GM18519 (cell line): ENCODE data around the gene MGRN1.

ENCODE experiments used
- ATAC-seq: cut with Tn5 transposase; IDR thresholded peaks from one replicate; pipeline ENCODE4 v1.9.1; 2021; ENCODE audit warnings: mild to moderate bottlenecking, moderate library complexity; ENCODE audit not compliant: unreplicated experiment, low FRiP score

The MGRN1 gene

DNA sequence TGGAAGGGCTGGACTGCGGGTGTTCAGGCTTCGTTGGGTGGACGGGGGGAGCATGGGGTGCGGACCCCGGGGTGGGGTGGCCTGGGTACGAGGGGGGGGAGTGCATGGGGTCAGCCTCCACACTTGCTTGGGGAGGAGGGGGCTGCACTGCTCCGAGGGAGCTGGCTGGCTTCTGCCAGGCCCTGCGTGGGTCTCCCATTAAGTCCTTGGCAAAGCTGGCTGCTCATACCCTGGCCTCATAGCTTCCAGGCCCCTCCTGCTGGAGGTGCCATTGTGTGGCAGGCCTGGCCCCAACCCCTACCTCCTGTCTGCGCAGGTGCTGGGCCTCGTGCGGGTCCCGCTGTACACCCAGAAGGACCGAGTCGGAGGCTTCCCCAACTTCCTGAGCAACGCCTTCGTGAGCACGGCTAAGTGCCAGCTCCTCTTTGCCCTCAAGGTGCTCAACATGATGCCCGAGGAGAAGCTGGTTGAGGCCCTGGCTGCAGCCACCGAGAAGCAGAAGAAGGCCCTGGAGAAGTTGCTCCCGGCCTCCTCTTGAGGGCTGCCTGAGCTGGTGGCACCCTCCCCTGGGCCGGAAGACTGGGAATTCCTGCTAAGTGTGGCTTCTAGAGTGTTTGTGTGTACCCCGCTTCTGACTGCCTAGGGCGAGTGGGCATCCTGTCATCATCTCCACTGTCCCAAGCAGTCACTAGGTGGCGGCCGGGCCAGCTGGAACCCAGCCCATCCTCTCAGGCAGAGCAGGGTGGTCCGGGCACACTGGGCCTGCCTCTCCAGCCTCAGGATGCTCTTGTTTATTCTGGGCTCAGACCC lies 70.2 kb downstream of the MGRN1 start:
- no peak for ATAC-seq

- ATAC-seq = no peak
These were observed 71.0 kb downstream of the MGRN1 start for GRCh38 chr16:4695473-4696171.

GRCh38 chr16:4696172-4696904 lies 71.7 kb downstream of the MGRN1 start:
- ATAC-seq = no peak

DNA sequence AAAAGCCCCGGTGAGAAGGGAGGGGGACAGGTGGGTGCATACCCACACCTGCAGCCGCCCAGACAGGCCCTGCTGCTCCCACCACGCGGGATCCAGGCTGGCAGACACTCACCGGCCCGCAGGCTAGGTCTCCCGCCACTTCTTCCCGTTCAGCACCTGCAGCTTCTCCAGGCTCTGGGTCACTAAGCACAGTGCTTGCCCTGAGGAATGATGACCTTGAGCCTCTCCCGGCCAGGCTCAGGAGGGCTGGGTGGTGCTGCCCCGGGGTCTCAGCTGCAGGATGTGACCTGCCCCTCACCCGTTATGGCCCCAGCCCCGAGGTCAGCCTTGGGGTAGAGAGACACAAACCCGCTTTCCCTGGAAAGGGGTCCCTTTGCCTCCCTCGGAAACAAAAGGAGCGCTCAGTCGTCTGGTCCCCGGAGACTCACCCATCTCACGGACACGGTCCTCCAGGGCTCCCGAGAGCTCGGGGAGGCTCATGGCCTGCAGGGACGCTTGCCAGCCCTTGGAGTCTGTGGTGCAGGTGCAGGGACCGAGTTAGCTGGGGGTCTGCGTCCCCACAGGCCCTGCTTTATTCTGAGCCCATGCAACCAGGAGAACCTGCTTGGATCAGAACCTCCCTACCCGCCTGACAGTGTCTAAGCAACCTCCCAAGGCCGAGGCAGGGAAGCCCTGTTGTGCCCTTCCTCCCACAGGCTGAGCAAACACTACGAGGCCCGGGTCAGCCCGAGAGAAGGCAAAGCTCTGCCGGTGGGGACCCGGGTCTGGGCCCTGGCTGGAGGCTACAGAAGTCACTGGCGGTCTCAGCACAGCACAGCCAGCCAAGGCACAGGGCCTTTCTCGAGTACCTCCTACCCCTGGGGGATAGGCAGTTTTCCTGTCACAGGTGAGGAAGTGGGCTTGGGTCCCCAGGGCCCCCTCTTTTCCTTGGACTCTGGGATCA lies 72.5 kb downstream of the MGRN1 start:
- ATAC-seq = no peak

DNA sequence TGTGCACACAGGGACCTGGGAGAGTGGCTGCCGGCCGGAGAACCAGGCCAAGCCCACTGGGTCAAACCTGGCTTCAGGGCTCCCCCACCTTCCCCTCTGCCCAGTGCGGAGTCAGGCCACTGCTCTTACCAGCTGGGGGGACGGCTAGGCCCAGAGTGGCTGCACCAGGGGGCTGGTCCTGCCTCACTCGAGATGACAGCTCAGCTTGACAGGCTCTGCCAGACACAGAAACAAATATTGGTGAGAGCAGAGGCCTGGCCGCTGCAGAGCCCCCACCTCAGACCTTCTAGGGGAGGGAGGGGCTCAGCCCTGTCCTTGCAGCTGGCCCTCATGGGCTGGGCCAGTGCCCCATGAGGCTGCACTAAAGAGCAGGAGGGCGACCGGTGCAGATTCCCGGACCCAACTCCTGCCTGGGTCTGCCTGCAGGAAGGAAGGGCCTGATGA lies 73.2 kb downstream of the MGRN1 start:
- no peak for ATAC-seq

GRCh38 chr16:4698321-4699045 lies 73.9 kb downstream of the MGRN1 start:
- ATAC-seq = no peak

DNA sequence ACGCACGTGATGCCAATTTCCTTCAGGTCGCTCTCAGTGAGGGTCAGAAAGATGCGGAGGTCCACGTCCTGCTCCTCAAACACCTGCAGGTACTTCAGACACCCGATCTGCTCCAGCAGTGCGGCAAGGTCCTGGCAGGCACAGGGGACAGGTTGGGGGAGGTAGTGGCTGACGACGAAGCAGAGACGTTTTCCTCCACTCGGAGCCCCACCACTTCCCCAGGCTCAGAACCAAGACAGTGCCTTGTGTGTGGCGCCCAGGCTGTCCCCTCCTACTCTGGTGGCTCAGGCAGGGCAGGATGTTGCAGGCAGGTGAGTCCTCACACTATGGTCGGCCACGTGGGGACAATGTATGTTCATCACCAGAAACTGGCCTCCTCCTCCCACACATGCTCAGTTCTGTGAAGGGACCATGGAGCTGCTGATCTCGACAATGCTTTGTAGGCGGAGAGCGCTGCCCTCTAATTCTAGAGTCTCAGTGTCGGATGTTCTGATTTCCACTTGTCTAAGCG lies 74.5 kb downstream of the MGRN1 start:
- no peak for ATAC-seq

- ATAC-seq = no peak
These were observed 75.9 kb downstream of the MGRN1 start for GRCh38 chr16:4700380-4700996.

- no peak for ATAC-seq
These were observed 76.5 kb downstream of the MGRN1 start for GRCh38 chr16:4700997-4701743.

- no peak for ATAC-seq
These were observed 77.3 kb downstream of the MGRN1 start for GRCh38 chr16:4701791-4702465.

DNA sequence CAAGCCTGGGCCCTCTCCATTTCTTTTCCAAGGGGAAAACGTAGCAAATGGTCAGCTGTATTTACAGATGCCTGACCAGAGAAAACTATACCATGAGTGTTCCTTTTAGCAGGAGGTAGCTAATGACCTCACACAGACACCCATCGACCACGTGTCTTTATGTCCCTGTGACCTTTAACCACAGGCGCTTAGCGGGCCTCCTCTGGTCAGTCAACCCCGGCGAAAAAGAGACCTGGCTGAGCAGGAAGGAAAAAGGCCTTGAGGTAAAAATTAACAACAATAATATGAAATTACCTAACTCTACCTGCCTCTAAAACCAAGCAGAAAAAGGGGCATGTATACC lies 77.8 kb downstream of the MGRN1 start:
- ATAC-seq = no peak

DNA sequence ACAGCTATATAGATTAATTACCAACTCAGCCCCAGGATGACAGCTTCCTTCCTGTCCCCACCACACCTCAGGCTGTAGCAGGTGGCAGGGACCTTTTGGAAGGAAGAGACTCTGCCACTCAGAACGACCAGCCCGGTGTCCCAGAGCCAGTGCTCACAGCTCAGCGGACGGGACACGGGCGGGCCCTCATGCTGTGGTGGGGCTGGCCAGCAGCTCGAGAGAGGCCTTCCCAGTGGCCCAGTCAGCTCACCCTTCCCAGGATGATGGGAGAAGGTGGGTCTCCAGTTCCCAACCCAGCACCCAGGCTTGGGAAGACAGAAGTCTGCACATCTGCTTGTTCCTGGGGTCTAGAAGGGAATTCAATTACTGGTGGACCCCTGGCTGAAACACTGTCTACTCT lies 79.3 kb downstream of the MGRN1 start:
- ATAC-seq = no peak

- no peak for ATAC-seq
These were observed 79.9 kb downstream of the MGRN1 start for GRCh38 chr16:4704491-4704890.

GRCh38 chr16:4704913-4705312 lies 80.3 kb downstream of the MGRN1 start:
- no peak for ATAC-seq

GRCh38 chr16:4706871-4707270 lies 82.2 kb downstream of the MGRN1 start:
- ATAC-seq = no peak

DNA sequence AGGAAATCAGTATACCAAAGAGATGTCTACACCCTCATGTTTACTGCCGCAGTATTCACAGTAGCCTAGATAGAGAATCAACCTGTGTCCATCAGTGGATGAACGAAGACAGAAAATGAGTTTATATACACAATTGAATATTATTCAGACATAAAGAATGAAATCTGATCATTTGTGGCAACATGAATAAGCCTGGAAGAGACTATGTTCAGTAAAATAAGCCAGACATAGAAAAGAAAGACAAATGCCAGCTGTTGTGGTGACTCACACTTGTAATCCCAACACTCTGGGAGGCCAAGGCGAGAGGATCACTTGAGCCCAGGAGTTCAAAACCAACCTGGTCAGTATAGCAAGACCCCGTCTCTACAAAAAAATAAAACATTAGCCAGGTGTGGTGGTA lies 84.9 kb downstream of the MGRN1 start:
- no peak for ATAC-seq

DNA sequence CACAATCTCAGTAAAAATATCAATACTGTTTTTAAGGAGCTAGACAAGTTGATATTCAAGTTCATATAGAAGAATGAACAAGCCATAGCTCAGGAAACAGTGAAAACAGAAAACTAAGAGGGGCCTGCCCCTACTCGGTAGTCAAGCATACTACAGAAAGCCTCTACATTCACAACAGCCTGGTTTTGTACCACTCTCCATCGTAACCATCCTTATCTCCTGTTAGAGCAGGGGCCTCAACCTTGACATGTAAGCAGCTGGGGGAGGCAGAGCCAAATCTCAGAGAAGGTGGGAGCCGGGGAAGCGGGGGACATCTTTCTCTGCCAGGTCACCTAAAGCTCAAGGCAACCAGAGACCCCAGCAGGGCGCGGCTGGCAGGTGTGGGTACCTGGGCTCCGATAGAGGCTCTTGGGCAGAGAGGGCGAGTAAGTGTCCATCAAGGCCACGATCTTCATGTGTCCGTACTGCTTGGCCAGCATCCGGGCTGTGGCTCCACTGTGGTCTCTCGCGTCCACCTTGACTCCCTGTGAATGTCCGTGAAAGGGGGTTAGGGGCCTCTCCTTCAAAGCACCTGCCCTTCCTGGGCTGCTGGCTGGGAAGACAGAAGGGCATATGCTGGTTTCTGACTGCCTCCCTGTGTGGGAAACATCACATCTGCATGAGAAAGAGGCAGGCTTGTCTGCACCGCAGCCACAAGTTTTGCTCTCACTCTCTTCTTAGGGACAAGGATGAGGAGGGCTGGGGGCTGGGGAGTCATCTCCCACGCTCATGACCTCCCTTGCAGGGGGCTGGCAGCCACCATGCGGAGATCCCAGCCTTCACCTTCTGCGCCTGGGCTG lies 89.3 kb downstream of the MGRN1 start:
- ATAC-seq = no peak
